Measurements from ENCODE around the gene ITIH5. TPM values are rescaled to one million over a fixed set of nuclear protein-coding genes. Genes with fewer than 3 reads are reported as not detected.

ITIH5 gene
- polyA plus RNA-seq, 1 donor from 2014 or later, result 0.28 TPM

GRCh38 chr10:7547206-7547605, 119.6 kb downstream of the ITIH5 start:
- Histone ChIP-seq H3K9ac (ENCODE audit: low read length) (no peak overlapping the region), H3K36me3 (ENCODE audit: insufficient read depth, low read length) (no peaks in the 10 kb centered on the region), H3K9me2 (ENCODE audit: insufficient read depth, low read length) (no peaks in the 10 kb centered on the region), H3K9me3 (ENCODE audit: low read length) (no peaks in the 10 kb centered on the region), H3K4me2 (ENCODE audit: low read length) (no peak overlapping the region), H3K27me3 (ENCODE audit: insufficient read depth, low read depth, low read length) (no peaks in the 10 kb centered on the region), H3K27ac (ENCODE audit: low read length) (no peak overlapping the region), H2AFZ (ENCODE audit: low read depth, low read length) (no peak overlapping the region), H3K79me2 (replicated peaks; ENCODE audit: insufficient read depth, low read length) (no peaks in the 10 kb centered on the region), H4K20me1 (ENCODE audit: insufficient read depth) (no peaks in the 10 kb centered on the region), H3K4me3 (ENCODE audit: low read length) (no peak overlapping the region), H3F3A (ENCODE audit: insufficient read depth, low read length, poor library complexity, severe bottlenecking) (no peaks in the 10 kb centered on the region)
- TF ChIP-seq TAF1 (IDR thresholded peaks at IDR 0.05; ENCODE audit: low read depth), result no peak
- TF ChIP-seq RAD21 (conservative IDR thresholded peaks at IDR 0.05), result no peak
- no peak for TF ChIP-seq CTCF (IDR thresholded peaks at IDR 0.05; ENCODE audit: poor library complexity, severe bottlenecking)
- no peak for TF ChIP-seq MXI1 (conservative IDR thresholded peaks at IDR 0.05; ENCODE audit: poor library complexity, severe bottlenecking)

GRCh38 chr10:7546385-7546967, 120.3 kb downstream of the ITIH5 start:
- no peak overlapping the region for H3K27ac ChIP-seq (ENCODE audit: low read length)
- no peaks in the 10 kb centered on the region for H3F3A ChIP-seq (ENCODE audit: insufficient read depth, low read length, poor library complexity, severe bottlenecking)

More at GRCh38 chr10:7546385-7546967, 120.3 kb downstream of the ITIH5 start:
- TF ChIP-seq MXI1 (conservative IDR thresholded peaks at IDR 0.05; ENCODE audit: poor library complexity, severe bottlenecking) (no peak), EZH2 (IDR thresholded peaks at IDR 0.05; ENCODE audit: borderline replicate concordance, insufficient read depth, low read length, poor library complexity, severe bottlenecking) (no peak), POLR2AphosphoS5 (IDR thresholded peaks at IDR 0.05) (no peak), CTCF (IDR thresholded peaks at IDR 0.05; ENCODE audit: poor library complexity, severe bottlenecking) (no peak), EP300 (conservative IDR thresholded peaks at IDR 0.05; ENCODE audit: poor library complexity, severe bottlenecking) (no peak), REST (IDR thresholded peaks at IDR 0.05; ENCODE audit: borderline replicate concordance) (no peak)
- Histone ChIP-seq H3K4me3 (ENCODE audit: low read length) (no peak overlapping the region), H2AFZ (ENCODE audit: low read depth, low read length) (no peak overlapping the region), H3K36me3 (ENCODE audit: insufficient read depth, low read length) (no peaks in the 10 kb centered on the region), H3K9me2 (ENCODE audit: insufficient read depth, low read length) (no peaks in the 10 kb centered on the region), H3K79me2 (replicated peaks; ENCODE audit: insufficient read depth, low read length) (no peaks in the 10 kb centered on the region), H4K20me1 (ENCODE audit: insufficient read depth) (no peaks in the 10 kb centered on the region), H3K4me2 (ENCODE audit: low read length) (no peak overlapping the region), H3K9ac (ENCODE audit: low read length) (no peak overlapping the region), H3K9me3 (ENCODE audit: low read length) (no peaks in the 10 kb centered on the region), H3K27me3 (ENCODE audit: insufficient read depth, low read depth, low read length) (no peaks in the 10 kb centered on the region)
